Endodermal cell (in vitro differentiated cells): ENCODE measurements around the gene INPPL1. TPM values are rescaled to one million over a fixed set of nuclear protein-coding genes. Genes with fewer than 3 reads are reported as not detected.
"Not testable (repeated sequence)": the region's sequence is repeated elsewhere in the genome, so short reads cannot be mapped to it uniquely, and the experiment has no call there.

Experiments
- DNase-seq: peaks from one replicate; pipeline ENCODE4 v3.0.0-alpha.2; 2017
- H3K27ac ChIP-seq: 2 replicates; pipeline ENCODE4 v1.5.1; 2013; ENCODE audit warnings: mild to moderate bottlenecking, low read depth, low read length, moderate library complexity
- H3K27me3 ChIP-seq: 2 replicates; pipeline ENCODE4 v1.6.1; 2013; ENCODE audit warnings: mild to moderate bottlenecking, low read length, moderate library complexity; ENCODE audit not compliant: insufficient read depth, control insufficient read depth, poor library complexity, severe bottlenecking
- H3K36me3 ChIP-seq: 2 replicates; pipeline ENCODE4 v1.7.0; 2013; ENCODE audit warnings: mild to moderate bottlenecking, low read length, moderate library complexity; ENCODE audit not compliant: control insufficient read depth, insufficient read depth
- H3K4me1 ChIP-seq: one replicate; pipeline ENCODE4 v1.7.0; 2013; ENCODE audit warnings: low read length; ENCODE audit not compliant: control insufficient read depth, insufficient read depth
- H3K4me3 ChIP-seq: 2 replicates; pipeline ENCODE4 v1.5.1; 2013; ENCODE audit warnings: mild to moderate bottlenecking, low read length, moderate library complexity
- H3K9ac ChIP-seq: 2 replicates; pipeline ENCODE4 v1.6.1; 2013; ENCODE audit warnings: mild to moderate bottlenecking, low read length, moderate library complexity; ENCODE audit not compliant: poor library complexity, severe bottlenecking; ENCODE audit errors: extremely low read depth
- H3K9me3 ChIP-seq: 2 replicates; pipeline ENCODE4 v1.6.1; 2013; ENCODE audit warnings: mild to moderate bottlenecking, low read length, moderate library complexity; ENCODE audit not compliant: control insufficient read depth
- H3K27ac Mint-ChIP-seq: 2 replicates; pipeline ENCODE4 v1.8.0; 2020; ENCODE audit warnings: mixed read lengths
- H3K27me3 Mint-ChIP-seq: 2 replicates; pipeline ENCODE4 v1.8.0; 2021; ENCODE audit warnings: mild to moderate bottlenecking, mixed read lengths; ENCODE audit not compliant: insufficient read depth
- H3K36me3 Mint-ChIP-seq: 2 replicates; pipeline ENCODE4 v1.8.0; 2020; ENCODE audit warnings: low read depth, mixed read lengths
- H3K4me1 Mint-ChIP-seq: 2 replicates; pipeline ENCODE4 v1.8.0; 2020; ENCODE audit warnings: mixed read lengths
- H3K4me3 Mint-ChIP-seq: 2 replicates; pipeline ENCODE4 v1.8.0; 2020; ENCODE audit warnings: mild to moderate bottlenecking, moderate library complexity, mixed read lengths
- H3K9me3 Mint-ChIP-seq: 2 replicates; pipeline ENCODE4 v1.8.0; 2020; ENCODE audit warnings: mild to moderate bottlenecking, mixed read lengths
- CTCF ChIP-seq: fragments of 200-600 bp; sonication (generic); conservative IDR thresholded peaks from 2 replicates; pipeline ENCODE4 v1.5.0; 2021; ENCODE audit warnings: antibody characterized with exemption, mild to moderate bottlenecking
- WGBS, 2 experiments: methylation state at CpG; one replicate each; pipeline versions ENCODE4 v1.1.5 to v1.1.7; 2013; ENCODE audit warnings: missing lambda C conversion rate in 2 of 2, mixed read lengths in 1 of 2; ENCODE audit not compliant: insufficient coverage in 1 of 2, insufficient read length in 1 of 2; 5-methylcytosine and 5-hydroxymethylcytosine counted together
- total RNA-seq, 2 donors: library from RNA; stranded (reverse); fragmentation: NEBNext Ultra II Directional in 1 of 2; extraction: Animal tissue kit (Norgen Biotek cat#: 25700) in 1 of 2; gene quantifications; 2 replicates in 1 of 2; 3 replicates in 1 of 2; pipeline ENCODE4 v1.2.1, GENCODE V29; 2021

INPPL1 gene
- total RNA-seq, 2 donors from 2014 or later = 230 to 325 TPM

- H3K9me3 ChIP-seq = no peaks in the 10 kb centered on the region
- WGBS, 2 experiments = 92 to 97% methylated on average over 6 of the region's 6 CpGs
- H3K4me3 Mint-ChIP-seq = no peak overlapping the region
- H3K36me3 ChIP-seq = no peaks in the 10 kb centered on the region
- no peak overlapping the region for H3K27ac Mint-ChIP-seq
- no peaks in the 10 kb centered on the region for H3K4me1 ChIP-seq
- DNase-seq = peak; percentile 12
- H3K4me1 Mint-ChIP-seq = no peaks in the 10 kb centered on the region
- H3K9me3 Mint-ChIP-seq = no peaks in the 10 kb centered on the region
- no peaks in the 10 kb centered on the region for H3K27me3 ChIP-seq
- no peak overlapping the region for H3K4me3 ChIP-seq
- H3K27ac ChIP-seq = no peak overlapping the region
- no peak for TF ChIP-seq CTCF
- no peaks in the 10 kb centered on the region for H3K27me3 Mint-ChIP-seq
- H3K36me3 Mint-ChIP-seq = no peaks in the 10 kb centered on the region
- H3K9ac ChIP-seq = no peak overlapping the region
Observed at GRCh38 chr11:72202571-72202970, 22.0 kb upstream of the INPPL1 start.

DNA sequence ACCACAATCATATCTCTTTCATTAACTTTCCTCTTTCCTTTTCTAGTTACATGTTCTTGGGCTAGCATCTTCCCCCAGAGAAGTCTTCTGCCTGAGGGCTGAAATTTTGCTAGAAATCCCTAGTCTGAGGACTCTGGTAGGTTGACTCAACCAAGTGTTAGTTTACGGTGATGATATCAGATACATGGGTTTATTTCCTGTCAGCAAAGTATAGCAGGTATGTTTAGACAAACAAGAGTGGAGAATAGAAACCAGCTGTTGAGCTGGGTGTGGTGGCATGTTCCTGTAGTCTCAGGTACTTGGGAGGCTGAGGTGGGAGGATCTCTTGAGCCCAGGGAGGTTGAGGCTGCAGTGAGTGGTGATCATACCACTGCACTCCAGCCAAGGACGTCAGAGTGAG is 21.4 kb upstream of the INPPL1 start:
- H3K4me3 ChIP-seq = no peak overlapping the region
- no peaks in the 10 kb centered on the region for H3K9me3 ChIP-seq
- Mint-ChIP-seq H3K36me3 (no peaks in the 10 kb centered on the region), H3K4me3 (no peak overlapping the region), H3K4me1 (no peaks in the 10 kb centered on the region), H3K27me3 (no peaks in the 10 kb centered on the region), H3K27ac (no peak overlapping the region), H3K9me3 (no peaks in the 10 kb centered on the region)
- H3K27me3 ChIP-seq = no peaks in the 10 kb centered on the region
- no peak for TF ChIP-seq CTCF
- no peak overlapping the region for H3K9ac ChIP-seq
- DNase-seq = peak; percentile 15
- H3K4me1 ChIP-seq = no peaks in the 10 kb centered on the region
- no peaks in the 10 kb centered on the region for H3K36me3 ChIP-seq
- no peak overlapping the region for H3K27ac ChIP-seq
- 86 to 100% methylated on average over 1 of the region's 2 CpGs for WGBS, 2 experiments

DNA sequence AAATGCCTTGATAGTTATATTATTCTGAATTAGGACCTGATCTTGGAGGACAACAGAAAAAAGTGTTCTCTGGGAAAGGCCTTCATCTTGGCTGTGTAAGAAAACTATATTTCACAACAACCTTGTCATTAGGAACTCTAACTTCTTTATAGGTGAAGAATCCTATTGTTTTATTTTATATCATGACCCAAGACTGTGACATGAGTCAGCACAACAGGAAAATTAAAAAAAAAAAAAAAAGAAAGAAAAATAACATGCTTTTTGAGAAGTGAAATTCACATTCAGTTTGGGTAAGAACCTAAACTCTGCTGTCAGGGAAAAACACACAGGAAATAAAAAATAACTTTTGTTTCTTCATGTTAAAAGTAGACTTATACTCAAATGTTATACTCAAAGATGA is 19.7 kb upstream of the INPPL1 start:
- no peak overlapping the region for H3K4me3 Mint-ChIP-seq
- H3K27me3 Mint-ChIP-seq = no peaks in the 10 kb centered on the region
- H3K27ac ChIP-seq = no peak overlapping the region
- DNase-seq = no peak
- no peak for TF ChIP-seq CTCF
- H3K9ac ChIP-seq = no peak overlapping the region
- no peak overlapping the region for H3K4me3 ChIP-seq
- H3K9me3 ChIP-seq = no peaks in the 10 kb centered on the region
- H3K27me3 ChIP-seq = no peaks in the 10 kb centered on the region
- H3K9me3 Mint-ChIP-seq = no peaks in the 10 kb centered on the region
- H3K4me1 Mint-ChIP-seq = peaks cover 12% of the 10 kb centered on the region
- no peaks in the 10 kb centered on the region for H3K36me3 Mint-ChIP-seq
- no peaks in the 10 kb centered on the region for H3K4me1 ChIP-seq
- H3K27ac Mint-ChIP-seq = no peak overlapping the region
- H3K36me3 ChIP-seq = no peaks in the 10 kb centered on the region

DNA sequence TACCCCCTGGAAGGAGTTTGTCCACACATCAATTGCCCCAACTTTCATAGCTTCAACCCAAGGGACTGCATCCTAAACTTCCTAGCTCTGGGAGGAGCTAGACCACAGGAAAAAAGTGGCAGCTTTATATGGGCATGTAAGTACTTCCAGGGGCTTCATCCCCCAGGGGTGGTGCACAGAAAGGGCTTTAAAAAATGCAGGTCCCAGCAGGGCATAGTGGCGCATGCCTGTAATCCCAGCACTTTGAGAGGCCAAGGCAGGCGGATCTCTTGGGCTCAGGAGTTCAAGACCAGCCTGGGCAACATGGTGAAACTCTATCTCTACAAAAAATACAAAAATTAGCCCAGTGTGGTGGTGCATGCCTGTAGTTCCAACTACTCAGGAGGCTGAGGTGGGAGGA is 17.8 kb upstream of the INPPL1 start:
- H3K27ac Mint-ChIP-seq, H3K36me3 Mint-ChIP-seq, H3K4me3 ChIP-seq, H3K27me3 Mint-ChIP-seq, H3K4me1 ChIP-seq, H3K4me3 Mint-ChIP-seq, H3K27me3 ChIP-seq, H3K9me3 ChIP-seq, H3K9ac ChIP-seq, H3K36me3 ChIP-seq, H3K9me3 Mint-ChIP-seq, H3K27ac ChIP-seq: not testable (repeated sequence)
- peak; percentile 45 for DNase-seq
- peaks cover 12% of the 10 kb centered on the region for H3K4me1 Mint-ChIP-seq
- WGBS, 2 experiments = 88 to 100% methylated on average over 1 to 2 of the region's 2 CpGs
